Measurements from ENCODE around the gene KIF26A. TPM values are rescaled to one million over a fixed set of nuclear protein-coding genes. Genes with fewer than 3 reads are reported as not detected.

Gene KIF26A
- total and polyA plus RNA-seq, 2 experiments from 2014 or later: 5.6 to 103 TPM

GRCh38 chr14:104196461-104197140 is 58.2 kb downstream of the KIF26A start:
- no peak for DNase-seq (ENCODE audit: low spot score)
- Histone ChIP-seq H3K4me2 (no peak overlapping the region), H4K20me1 (replicated peaks; ENCODE audit: insufficient read depth) (no peaks in the 10 kb centered on the region), H3F3A (replicated peaks; ENCODE audit: low read depth) (no peaks in the 10 kb centered on the region), H3K4me1 (ENCODE audit: insufficient read depth) (no peaks in the 10 kb centered on the region), H3K9me2 (ENCODE audit: insufficient read depth) (no peaks in the 10 kb centered on the region; the same call in 1 of the 2 replicates), H3K79me2 (replicated peaks; ENCODE audit: insufficient read depth) (no peaks in the 10 kb centered on the region), H3K4me3 (no peak overlapping the region), H2AFZ (no peak overlapping the region), H3K27me3 (ENCODE audit: insufficient read depth) (no peaks in the 10 kb centered on the region), H3K27ac (ENCODE audit: low read depth) (no peak overlapping the region), H3K36me3 (ENCODE audit: insufficient read depth) (no peaks in the 10 kb centered on the region)
- TF ChIP-seq NANOG (IDR thresholded peaks at IDR 0.05; ENCODE audit: borderline replicate concordance) (no peak), STAT1 (IDR thresholded peaks at IDR 0.05; ENCODE audit: unreplicated experiment) (no peak), POLR2AphosphoS5 (IDR thresholded peaks at IDR 0.05; ENCODE audit: low read depth) (no peak), CREB1 (CRISPR knock-in tag; IDR thresholded peaks at IDR 0.05; ENCODE audit: low read depth) (no peak), EZH2phosphoT487 (IDR thresholded peaks at IDR 0.05; ENCODE audit: unreplicated experiment) (no peak), EZH2 (IDR thresholded peaks at IDR 0.05; ENCODE audit: low read depth, unreplicated experiment) (no peak), ZNF462 (CRISPR knock-in tag; IDR thresholded peaks at IDR 0.05) (no peak), ZNF114 (CRISPR knock-in tag; IDR thresholded peaks at IDR 0.05) (no peak), REST (IDR thresholded peaks at IDR 0.05; ENCODE audit: unreplicated experiment) (no peak), JUNB (IDR thresholded peaks at IDR 0.05; ENCODE audit: unreplicated experiment) (no peak), CTCF (conservative IDR thresholded peaks at IDR 0.05; ENCODE audit: low read depth in 2 of 2) (no peak), ZNF331 (CRISPR knock-in tag; IDR thresholded peaks at IDR 0.05; ENCODE audit: low read depth) (no peak)
- TF ChIP-seq, protein P1, sequence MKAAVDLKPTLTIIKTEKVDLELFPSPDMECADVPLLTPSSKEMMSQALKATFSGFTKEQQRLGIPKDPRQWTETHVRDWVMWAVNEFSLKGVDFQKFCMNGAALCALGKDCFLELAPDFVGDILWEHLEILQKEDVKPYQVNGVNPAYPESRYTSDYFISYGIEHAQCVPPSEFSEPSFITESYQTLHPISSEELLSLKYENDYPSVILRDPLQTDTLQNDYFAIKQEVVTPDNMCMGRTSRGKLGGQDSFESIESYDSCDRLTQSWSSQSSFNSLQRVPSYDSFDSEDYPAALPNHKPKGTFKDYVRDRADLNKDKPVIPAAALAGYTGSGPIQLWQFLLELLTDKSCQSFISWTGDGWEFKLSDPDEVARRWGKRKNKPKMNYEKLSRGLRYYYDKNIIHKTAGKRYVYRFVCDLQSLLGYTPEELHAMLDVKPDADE (IDR thresholded peaks at IDR 0.05): no peak
- H3K36me3 Mint-ChIP-seq (ENCODE audit: low read depth): no peaks in the 10 kb centered on the region
- H3K9me3 Mint-ChIP-seq: no peaks in the 10 kb centered on the region
- H3K4me1 Mint-ChIP-seq: peaks cover 5% of the 10 kb centered on the region
- H3K4me3 Mint-ChIP-seq: no peak overlapping the region
- H3K27me3 Mint-ChIP-seq (ENCODE audit: insufficient read depth, low read depth, poor library complexity): peaks cover 1% of the 10 kb centered on the region
- no peak; the same call in 2 of the 3 replicates for ATAC-seq
- no peak overlapping the region for H3K27ac Mint-ChIP-seq
